Bronchial epithelial cell (primary cell): ENCODE measurements around the gene NDUFA6. TPM values are rescaled to one million over a fixed set of nuclear protein-coding genes. Genes with fewer than 3 reads are reported as not detected.

Experiments
- DNase-seq: peaks from one replicate; pipeline ENCODE4 v3.0.0-alpha.2; 2010; ENCODE audit warnings: low read depth
- FAIRE-seq: peaks from 2 replicates; lab custom pipeline; 2011; peaks lifted over from hg19 to GRCh38; lab: Jason Lieb, UNC
- H3K27me3 ChIP-seq: 2 replicates; pipeline ENCODE4 v1.5.1; 2011; ENCODE audit warnings: low read length; ENCODE audit not compliant: control insufficient read depth, insufficient read depth
- H3K36me3 ChIP-seq: 2 replicates; pipeline ENCODE4 v1.5.1; 2011; ENCODE audit warnings: low read length; ENCODE audit not compliant: control insufficient read depth, insufficient read depth
- H3K4me3 ChIP-seq: 2 replicates; pipeline ENCODE4 v1.5.1; 2011; ENCODE audit warnings: mild to moderate bottlenecking, low read depth, low read length, control low read depth
- total RNA-seq: library from RNA; depleted of rRNA; stranded (reverse); fragments of >200 nt; gene quantifications from 2 replicates; pipeline ENCODE4 v1.2.1, GENCODE V29; 2014
- TF ChIP-seq, protein P1 (sequence below): IDR thresholded peaks from 2 replicates; pipeline ENCODE4 v1.5.1; 2011; ENCODE audit warnings: mild to moderate bottlenecking, moderate library complexity, low read length, control low read depth, inconsistent platforms; ENCODE audit not compliant: insufficient read depth, severe bottlenecking

The NDUFA6 gene
- total RNA-seq, 1 donor from 2014 or later: 64.8 TPM

GRCh38 chr22:42077486-42078125 is 13.0 kb downstream of the NDUFA6 start:
- TF ChIP-seq, protein P1, sequence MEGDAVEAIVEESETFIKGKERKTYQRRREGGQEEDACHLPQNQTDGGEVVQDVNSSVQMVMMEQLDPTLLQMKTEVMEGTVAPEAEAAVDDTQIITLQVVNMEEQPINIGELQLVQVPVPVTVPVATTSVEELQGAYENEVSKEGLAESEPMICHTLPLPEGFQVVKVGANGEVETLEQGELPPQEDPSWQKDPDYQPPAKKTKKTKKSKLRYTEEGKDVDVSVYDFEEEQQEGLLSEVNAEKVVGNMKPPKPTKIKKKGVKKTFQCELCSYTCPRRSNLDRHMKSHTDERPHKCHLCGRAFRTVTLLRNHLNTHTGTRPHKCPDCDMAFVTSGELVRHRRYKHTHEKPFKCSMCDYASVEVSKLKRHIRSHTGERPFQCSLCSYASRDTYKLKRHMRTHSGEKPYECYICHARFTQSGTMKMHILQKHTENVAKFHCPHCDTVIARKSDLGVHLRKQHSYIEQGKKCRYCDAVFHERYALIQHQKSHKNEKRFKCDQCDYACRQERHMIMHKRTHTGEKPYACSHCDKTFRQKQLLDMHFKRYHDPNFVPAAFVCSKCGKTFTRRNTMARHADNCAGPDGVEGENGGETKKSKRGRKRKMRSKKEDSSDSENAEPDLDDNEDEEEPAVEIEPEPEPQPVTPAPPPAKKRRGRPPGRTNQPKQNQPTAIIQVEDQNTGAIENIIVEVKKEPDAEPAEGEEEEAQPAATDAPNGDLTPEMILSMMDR: no peak
- Histone ChIP-seq H3K36me3 (peaks cover 3% of the 10 kb centered on the region), H3K4me3 (no peak overlapping the region), H3K27me3 (no peaks in the 10 kb centered on the region)
- DNase-seq (no peak), FAIRE-seq (no peak)

DNA sequence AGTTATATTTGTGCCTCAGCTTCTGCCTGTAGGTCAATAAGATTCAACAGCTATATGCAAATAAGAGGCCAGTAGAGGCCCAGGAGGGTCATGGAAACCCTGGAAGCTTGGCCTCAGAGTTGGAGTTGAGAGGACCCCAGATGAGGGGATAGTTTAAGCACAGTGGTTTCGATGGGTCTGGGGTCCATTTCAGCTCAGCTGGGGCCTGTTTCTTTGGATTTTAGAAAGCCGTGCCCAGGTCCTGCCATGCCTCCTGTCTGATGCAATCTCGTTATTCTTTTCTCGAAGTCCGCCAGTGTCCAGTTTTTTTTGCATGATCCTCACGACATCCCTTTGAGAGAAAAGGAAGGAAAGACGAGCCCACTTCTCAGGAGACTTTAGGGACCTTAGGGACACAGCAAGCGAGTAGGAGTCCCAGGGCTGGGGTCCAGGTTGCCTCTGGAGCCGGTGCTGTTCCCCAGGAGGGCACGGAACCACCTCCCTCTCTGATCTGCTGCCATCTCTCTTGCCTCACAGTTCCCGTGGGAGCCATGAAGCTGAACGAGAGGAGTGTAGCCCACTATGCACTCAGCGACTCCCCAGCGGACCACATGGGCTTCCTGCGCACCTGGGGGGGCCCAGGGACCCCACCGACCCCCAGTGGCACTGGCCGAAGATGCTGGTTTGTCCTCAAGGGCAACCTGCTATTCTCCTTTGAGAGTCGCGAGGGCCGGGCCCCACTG is 13.6 kb downstream of the NDUFA6 start:
- DNase-seq (no peak), FAIRE-seq (no peak)
- Histone ChIP-seq H3K4me3 (no peak overlapping the region), H3K27me3 (no peaks in the 10 kb centered on the region), H3K36me3 (no peaks in the 10 kb centered on the region)
- TF ChIP-seq, protein P1: no peak

GRCh38 chr22:42074846-42075676 is 15.5 kb downstream of the NDUFA6 start:
- TF ChIP-seq, protein P1: no peak
- H3K36me3 ChIP-seq: no peaks in the 10 kb centered on the region
- no peaks in the 10 kb centered on the region for H3K27me3 ChIP-seq
- FAIRE-seq: no peak
- peak overlapping the region; percentile 54 for H3K4me3 ChIP-seq
- no peak for DNase-seq

- Histone ChIP-seq H3K36me3 (no peaks in the 10 kb centered on the region), H3K4me3 (peak within 1 kb of the TSS; percentile 54), H3K27me3 (no peaks in the 10 kb centered on the region)
- FAIRE-seq: no peak
- DNase-seq: no peak
- TF ChIP-seq, protein P1: peak; percentile 43
Observed at GRCh38 chr22:42074132-42074811, 16.3 kb downstream of the NDUFA6 start, which contains the start of gene PHETA2. PHETA2 (plus strand) TSS chr22:42074248; CDS start chr22:42077294, 3,046 bp downstream.

DNA sequence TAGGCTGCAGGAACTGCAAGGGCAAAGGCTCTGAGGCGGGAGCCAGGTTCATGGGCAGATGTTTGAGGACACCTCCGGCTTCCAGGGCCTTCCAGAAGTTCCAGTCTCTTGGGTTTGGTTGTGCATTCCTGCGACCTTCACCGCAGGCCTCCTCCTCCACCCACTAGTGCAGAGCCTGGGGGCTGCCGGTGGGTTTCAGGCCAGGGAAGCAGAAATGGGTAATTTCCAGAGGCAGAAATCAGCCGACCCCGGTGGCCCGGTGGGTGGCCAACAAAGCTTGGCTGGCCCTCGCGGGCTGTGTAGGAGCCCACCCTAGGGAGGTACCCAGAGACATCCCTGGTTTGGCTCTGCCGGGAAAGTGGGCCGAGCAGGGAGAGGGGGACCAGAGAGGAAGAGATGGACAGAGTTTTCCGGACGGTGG is 16.9 kb downstream of the NDUFA6 start:
- no peaks in the 10 kb centered on the region for H3K27me3 ChIP-seq
- H3K36me3 ChIP-seq: no peaks in the 10 kb centered on the region
- H3K4me3 ChIP-seq: peak overlapping the region; percentile 54
- FAIRE-seq (no peak), DNase-seq (no peak)
- TF ChIP-seq, protein P1: no peak
